Smooth muscle cell (in vitro differentiated cells): ENCODE results near the gene HNRNPUL1. TPM values are rescaled to one million over a fixed set of nuclear protein-coding genes. Genes with fewer than 3 reads are reported as not detected.

Source experiments
- DNase-seq: peaks from one replicate; lab custom pipeline; 2025; ENCODE audit not compliant: unreplicated experiment; lab: John Stamatoyannopoulos, UW
- H2AFZ ChIP-seq: fragments of 200-600 bp; sonication (generic); 2 replicates; pipeline ENCODE4 v1.6.0; 2016; ENCODE audit warnings: antibody characterized with exemption, low read depth, mild to moderate bottlenecking
- H3F3A ChIP-seq: fragments of 200-600 bp; sonication (generic); 2 replicates; pipeline ENCODE4 v1.6.0; 2017; ENCODE audit warnings: antibody characterized with exemption, low read depth
- H3K27ac ChIP-seq: fragments of 200-600 bp; sonication (generic); 2 replicates; pipeline ENCODE4 v1.5.1; 2016; ENCODE audit warnings: low read depth, mild to moderate bottlenecking
- H3K27me3 ChIP-seq: fragments of 200-600 bp; sonication (generic); 2 replicates; pipeline ENCODE4 v1.6.1; 2016; ENCODE audit warnings: low read depth, mild to moderate bottlenecking
- H3K36me3 ChIP-seq: fragments of 200-600 bp; sonication (generic); 2 replicates; pipeline ENCODE4 v1.5.1; 2016; ENCODE audit warnings: low read depth
- H3K4me1 ChIP-seq: fragments of 200-600 bp; sonication (generic); 2 replicates; pipeline ENCODE4 v1.5.1; 2016; ENCODE audit warnings: low read depth
- H3K4me2 ChIP-seq: fragments of 200-600 bp; sonication (generic); 2 replicates; pipeline ENCODE4 v1.6.0; 2016; ENCODE audit warnings: mild to moderate bottlenecking
- H3K4me3 ChIP-seq: fragments of 200-600 bp; sonication (generic); 2 replicates; pipeline ENCODE4 v1.5.1; 2016; ENCODE audit warnings: mild to moderate bottlenecking
- H3K79me2 ChIP-seq: fragments of 200-600 bp; sonication (generic); 2 replicates; pipeline ENCODE4 v1.6.0; 2016; ENCODE audit warnings: low read depth, mild to moderate bottlenecking
- H3K9ac ChIP-seq: fragments of 200-600 bp; sonication (generic); 2 replicates; pipeline ENCODE4 v1.6.0; 2016; ENCODE audit warnings: low read depth
- H3K9me3 ChIP-seq: fragments of 200-600 bp; sonication (generic); replicated peaks from 2 replicates; pipeline ENCODE4 v1.5.1; 2016; ENCODE audit warnings: low read depth
- H4K20me1 ChIP-seq: fragments of 200-600 bp; sonication (generic); 2 replicates; pipeline ENCODE4 v1.6.0; 2016; ENCODE audit warnings: low read depth
- CTCF ChIP-seq: fragments of 200-600 bp; sonication (generic); IDR thresholded peaks from 2 replicates; pipeline ENCODE4 v1.5.1; 2017; ENCODE audit warnings: borderline replicate concordance, mild to moderate bottlenecking, antibody characterized with exemption; ENCODE audit not compliant: insufficient read depth, poor library complexity, severe bottlenecking
- WGBS: methylation state at CpG from one replicate; pipeline ENCODE4 v1.1.7; 2016; ENCODE audit warnings: low lambda C conversion rate; 5-methylcytosine and 5-hydroxymethylcytosine counted together
- polyA plus RNA-seq: library from polyadenylated mRNA; unstranded; fragments of >200 nt; fragmentation: Nextera tagmentation; extraction: Ambion mirVana; gene quantifications from 2 replicates; pipeline ENCODE4 v1.2.1, GENCODE V29; 2016
- total RNA-seq: library from RNA; depleted of rRNA; stranded (reverse); fragments of >200 nt; gene quantifications from 2 replicates; pipeline ENCODE4 v1.2.3, GENCODE V29; 2014

Gene HNRNPUL1
- total and polyA plus RNA-seq, 2 experiments from 2014 or later, result 101 to 125 TPM

GRCh38 chr19:41244117-41244516 is 20.1 kb upstream of the HNRNPUL1 start:
- no peak overlapping the region for H2AFZ ChIP-seq
- H3K27me3 ChIP-seq, result no peaks in the 10 kb centered on the region
- H3F3A ChIP-seq, result no peaks in the 10 kb centered on the region
- H3K9ac ChIP-seq, result no peak overlapping the region
- H3K9me3 ChIP-seq, result no peaks in the 10 kb centered on the region
- H3K4me3 ChIP-seq, result no peak overlapping the region
- H3K27ac ChIP-seq, result no peak overlapping the region
- H3K79me2 ChIP-seq, result no peaks in the 10 kb centered on the region
- peaks cover 10% of the 10 kb centered on the region for H3K36me3 ChIP-seq
- H3K4me2 ChIP-seq, result no peak overlapping the region
- TF ChIP-seq CTCF, result no peak
- 96% methylated on average over 4 of the region's 4 CpGs for WGBS
- no peaks in the 10 kb centered on the region for H4K20me1 ChIP-seq
- no peak for DNase-seq
- H3K4me1 ChIP-seq, result no peaks in the 10 kb centered on the region

GRCh38 chr19:41245843-41246242 is 18.3 kb upstream of the HNRNPUL1 start:
- 95% methylated on average over 3 of the region's 3 CpGs for WGBS
- H3K27me3 ChIP-seq, result no peaks in the 10 kb centered on the region
- peaks cover 10% of the 10 kb centered on the region for H3K36me3 ChIP-seq
- no peaks in the 10 kb centered on the region for H3K9me3 ChIP-seq
- no peak overlapping the region for H3K4me3 ChIP-seq
- no peak overlapping the region for H3K4me2 ChIP-seq
- H3K9ac ChIP-seq, result no peak overlapping the region
- TF ChIP-seq CTCF, result no peak
- H3K4me1 ChIP-seq, result no peaks in the 10 kb centered on the region
- no peaks in the 10 kb centered on the region for H3F3A ChIP-seq
- H4K20me1 ChIP-seq, result no peaks in the 10 kb centered on the region
- no peaks in the 10 kb centered on the region for H3K79me2 ChIP-seq
- H2AFZ ChIP-seq, result no peak overlapping the region
- no peak overlapping the region for H3K27ac ChIP-seq
- DNase-seq, result no peak

GRCh38 chr19:41248895-41249294 is 15.3 kb upstream of the HNRNPUL1 start:
- DNase-seq, result no peak
- H3K79me2 ChIP-seq, result no peaks in the 10 kb centered on the region

More at GRCh38 chr19:41248895-41249294, 15.3 kb upstream of the HNRNPUL1 start:
- no peak for TF ChIP-seq CTCF
- Histone ChIP-seq H2AFZ (no peak overlapping the region), H3K36me3 (peaks cover 6% of the 10 kb centered on the region), H3F3A (no peaks in the 10 kb centered on the region), H3K9ac (no peak overlapping the region), H3K27me3 (no peaks in the 10 kb centered on the region), H3K4me3 (no peak overlapping the region), H3K9me3 (no peaks in the 10 kb centered on the region), H3K27ac (no peak overlapping the region), H4K20me1 (no peaks in the 10 kb centered on the region), H3K4me2 (no peak overlapping the region), H3K4me1 (no peaks in the 10 kb centered on the region)
- WGBS, result 99% methylated on average over 4 of the region's 4 CpGs
